H9 (cell line): Measurements from ENCODE around the gene ALPI. TPM values are rescaled to one million over a fixed set of nuclear protein-coding genes. Genes with fewer than 3 reads are reported as not detected.

ENCODE experiments used
- DNase-seq: peaks from one replicate; pipeline ENCODE4 v3.0.0-alpha.2; 2017
- H2AFZ ChIP-seq: one replicate; pipeline ENCODE4 v1.6.1; 2013; ENCODE audit warnings: mild to moderate bottlenecking, low read length, control low read depth, moderate library complexity
- H2AK5ac ChIP-seq: 2 replicates; pipeline ENCODE4 v1.6.1; 2013; ENCODE audit warnings: low read length, control low read depth, mixed read lengths; ENCODE audit not compliant: insufficient read length
- H2BK120ac ChIP-seq: one replicate; pipeline ENCODE4 v1.6.1; 2013; ENCODE audit warnings: low read depth, mild to moderate bottlenecking, low read length, control low read depth, inconsistent platforms; ENCODE audit not compliant: poor library complexity, severe bottlenecking
- H2BK12ac ChIP-seq: 2 replicates; pipeline ENCODE4 v1.6.1; 2013; ENCODE audit warnings: low read length, control low read depth, mixed read lengths, low read depth; ENCODE audit not compliant: insufficient read length
- H2BK15ac ChIP-seq: 2 replicates; pipeline ENCODE4 v1.6.1; 2013; ENCODE audit warnings: low read depth, low read length, control low read depth
- H2BK20ac ChIP-seq: one replicate; pipeline ENCODE4 v1.6.1; 2013; ENCODE audit warnings: low read depth, mild to moderate bottlenecking, low read length, control low read depth, inconsistent platforms; ENCODE audit not compliant: poor library complexity, severe bottlenecking
- H2BK5ac ChIP-seq: 2 replicates; pipeline ENCODE4 v1.6.1; 2013; ENCODE audit warnings: low read length, control low read depth, mixed read lengths; ENCODE audit not compliant: insufficient read length
- H3K14ac ChIP-seq: 2 replicates; pipeline ENCODE4 v1.6.1; 2013; ENCODE audit warnings: low read length, control low read depth; ENCODE audit not compliant: insufficient read depth
- H3K18ac ChIP-seq: 2 replicates; pipeline ENCODE4 v1.6.1; 2013; ENCODE audit warnings: low read depth, mild to moderate bottlenecking, mixed read lengths, low read length, control low read depth; ENCODE audit not compliant: insufficient read length
- H3K23ac ChIP-seq: 2 replicates; pipeline ENCODE4 v1.6.1; 2013; ENCODE audit warnings: low read length, control low read depth, mixed read lengths, low read depth; ENCODE audit not compliant: insufficient read length
- H3K23me2 ChIP-seq: 2 replicates; pipeline ENCODE4 v1.6.1; 2013; ENCODE audit warnings: low read depth, mild to moderate bottlenecking, mixed read lengths, low read length, control low read depth; ENCODE audit not compliant: insufficient read length, poor library complexity, severe bottlenecking
- H3K27ac ChIP-seq: 2 replicates; pipeline ENCODE4 v1.5.1; 2013; ENCODE audit warnings: low read length, control low read depth, mixed read lengths, low read depth; ENCODE audit not compliant: insufficient read length
- H3K27me3 ChIP-seq: 2 replicates; pipeline ENCODE4 v1.6.1; 2013; ENCODE audit warnings: low read length, control low read depth, inconsistent platforms; ENCODE audit not compliant: insufficient read depth
- H3K4ac ChIP-seq: 2 replicates; pipeline ENCODE4 v1.6.1; 2013; ENCODE audit warnings: low read depth, mild to moderate bottlenecking, control low read depth, inconsistent platforms, low read length, moderate library complexity
- H3K4me1 ChIP-seq: 2 replicates; pipeline ENCODE4 v1.6.1; 2013; ENCODE audit warnings: low read length, control low read depth, inconsistent platforms; ENCODE audit not compliant: insufficient read depth
- H3K4me2 ChIP-seq: 2 replicates; pipeline ENCODE4 v1.6.1; 2013; ENCODE audit warnings: low read length, control low read depth, mixed read lengths; ENCODE audit not compliant: insufficient read length, insufficient read depth
- H3K56ac ChIP-seq: 2 replicates; pipeline ENCODE4 v1.6.1; 2013; ENCODE audit warnings: low read depth, mild to moderate bottlenecking, mixed read lengths, low read length, control low read depth; ENCODE audit not compliant: insufficient read length
- H3K79me1 ChIP-seq: 2 replicates; pipeline ENCODE4 v1.6.1; 2013; ENCODE audit warnings: low read depth, mild to moderate bottlenecking, moderate library complexity, low read length, control low read depth, inconsistent platforms; ENCODE audit not compliant: insufficient read depth, poor library complexity, severe bottlenecking
- H3K79me2 ChIP-seq: 2 replicates; pipeline ENCODE4 v1.6.1; 2013; ENCODE audit warnings: low read length, control low read depth, inconsistent platforms; ENCODE audit not compliant: insufficient read depth
- H3K9ac ChIP-seq: 2 replicates; pipeline ENCODE4 v1.6.1; 2013; ENCODE audit warnings: low read length, control low read depth, mixed read lengths; ENCODE audit not compliant: insufficient read length; ENCODE audit errors: extremely low read depth
- H3K9me3 ChIP-seq: one replicate; pipeline ENCODE4 v1.6.1; 2013; ENCODE audit warnings: low read depth, low read length, inconsistent platforms; ENCODE audit not compliant: control insufficient read depth
- H3T11ph ChIP-seq: one replicate; pipeline ENCODE4 v1.6.1; 2013; ENCODE audit warnings: mild to moderate bottlenecking, low read length, control low read depth, inconsistent platforms
- H4K20me1 ChIP-seq: one replicate; pipeline ENCODE4 v1.6.1; 2013; ENCODE audit not compliant: control insufficient read depth, insufficient read length, insufficient read depth
- H4K5ac ChIP-seq: 2 replicates; pipeline ENCODE4 v1.6.1; 2013; ENCODE audit warnings: low read depth, mild to moderate bottlenecking, mixed read lengths, low read length, control low read depth; ENCODE audit not compliant: insufficient read length
- H4K8ac ChIP-seq: replicated peaks from 2 replicates; pipeline ENCODE4 v1.6.1; 2013; ENCODE audit warnings: low read length, control low read depth, mixed read lengths, low read depth; ENCODE audit not compliant: insufficient read length
- H4K91ac ChIP-seq: 2 replicates; pipeline ENCODE4 v1.6.1; 2013; ENCODE audit warnings: low read depth, mild to moderate bottlenecking, moderate library complexity, mixed read lengths, low read length, control low read depth; ENCODE audit not compliant: insufficient read length
- H3K27ac Mint-ChIP-seq, 3 experiments: 2 replicates in 2 of 3; 3 replicates in 1 of 3; pipeline ENCODE4 v1.8.0; 2020 to 2021; ENCODE audit warnings: mixed read lengths in 3 of 3, mild to moderate bottlenecking in 1 of 3, moderate library complexity in 1 of 3
- H3K27me3 Mint-ChIP-seq: 2 replicates; pipeline ENCODE4 v1.8.0; 2021; ENCODE audit warnings: low read depth, mild to moderate bottlenecking, moderate library complexity, mixed read lengths
- H3K36me3 Mint-ChIP-seq, 3 experiments: 2 replicates in 2 of 3; 3 replicates in 1 of 3; pipeline ENCODE4 v1.8.0; 2020 to 2021; ENCODE audit warnings: low read depth in 3 of 3, mixed read lengths in 3 of 3; ENCODE audit not compliant: insufficient read depth in 1 of 3
- H3K4me1 Mint-ChIP-seq, 2 experiments: 2 replicates each; pipeline ENCODE4 v1.8.0; 2020; ENCODE audit warnings: mixed read lengths in 2 of 2
- H3K4me3 Mint-ChIP-seq, 2 experiments: 2 replicates in 1 of 2; 3 replicates in 1 of 2; pipeline ENCODE4 v1.8.0; 2020 to 2021; ENCODE audit warnings: mild to moderate bottlenecking in 2 of 2, mixed read lengths in 2 of 2, moderate library complexity in 1 of 2
- H3K9me3 Mint-ChIP-seq, 2 experiments: 2 replicates in 1 of 2; 3 replicates in 1 of 2; pipeline ENCODE4 v1.8.0; 2020; ENCODE audit warnings: mild to moderate bottlenecking in 2 of 2, mixed read lengths in 2 of 2, moderate library complexity in 1 of 2
- WGBS: extraction: QIAGEN DNeasy Blood & Tissue Kit; methylation state at CpG from one replicate; pipeline ENCODE4 v1.1.7; 2013; ENCODE audit warnings: missing lambda C conversion rate, low lambda C conversion rate, mixed read lengths; ENCODE audit not compliant: insufficient read length; ENCODE audit errors: extremely low coverage; 5-methylcytosine and 5-hydroxymethylcytosine counted together
- total RNA-seq: library from RNA; stranded (reverse); gene quantifications from 2 replicates; pipeline ENCODE4 v1.2.1, GENCODE V29; 2021
- TF ChIP-seq, protein P1 (sequence below): fragments of 200-600 bp; sonication (generic); conservative IDR thresholded peaks from 3 replicates; pipeline ENCODE4 v1.8.0; 2021; ENCODE audit warnings: antibody characterized with exemption, mild to moderate bottlenecking

ALPI gene
- total RNA-seq, 1 experiment from 2014 or later: not detected

DNA sequence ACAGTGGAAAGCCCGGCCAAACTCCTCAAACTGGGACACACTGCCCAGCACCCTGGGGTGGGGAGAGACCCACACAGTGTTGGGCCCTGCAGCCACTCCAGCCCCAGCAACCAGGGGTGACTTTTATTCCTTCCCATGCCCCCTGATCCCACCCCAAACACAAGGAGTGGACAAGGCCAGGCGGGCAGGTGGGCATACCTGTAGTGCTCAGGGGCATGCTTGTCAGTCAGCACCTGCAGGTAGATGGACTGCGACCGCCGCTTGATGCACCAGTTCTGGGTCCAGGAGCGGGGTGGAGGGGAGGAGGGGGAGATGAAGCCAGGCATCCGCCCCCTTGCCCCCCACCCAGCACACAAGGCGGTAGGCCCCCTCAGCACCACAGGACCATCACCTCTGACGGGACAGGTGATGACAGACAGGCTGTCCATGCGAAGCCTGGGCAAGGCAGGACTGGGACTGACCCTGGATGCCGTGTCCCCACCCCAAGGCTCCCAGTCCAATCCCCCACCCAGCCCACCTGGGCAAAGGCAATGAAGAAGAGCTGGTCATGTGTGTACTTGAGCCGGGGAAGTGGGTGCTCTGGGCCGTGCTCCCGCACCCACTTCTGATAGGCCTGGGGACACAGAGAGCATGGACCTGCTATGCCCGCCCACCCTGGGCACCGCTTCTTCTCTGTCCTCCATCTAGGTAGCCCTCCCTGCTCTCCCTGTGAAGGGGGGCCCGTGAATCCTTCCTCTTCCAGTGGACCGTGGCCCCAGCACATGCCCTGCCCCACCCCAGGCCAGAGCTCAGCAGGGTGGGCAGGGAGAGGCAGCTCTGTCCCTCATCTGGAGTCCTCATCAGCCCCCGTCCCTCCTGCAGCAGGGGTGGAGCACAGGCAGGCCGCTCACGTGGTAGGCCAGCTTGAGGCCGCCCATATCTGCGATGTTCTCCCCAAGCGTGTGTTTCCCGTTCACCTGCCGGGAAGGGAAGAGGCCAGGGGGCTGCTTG is 24.5 kb downstream of the ALPI start:
- Mint-ChIP-seq H3K4me3 (no peak overlapping the region), H3K9me3 (no peaks in the 10 kb centered on the region), H3K27me3 (peaks cover 50% of the 10 kb centered on the region), H3K27ac (no peak overlapping the region), H3K4me1 (peaks cover 9 to 10% of the 10 kb centered on the region in 2 experiments), H3K36me3 (peaks cover 0 to 8% (median 0%) of the 10 kb centered on the region in 3 experiments; a peak in 3 of 7 replicates)
- Histone ChIP-seq H3K18ac (no peak overlapping the region), H3K4ac (no peak overlapping the region), H2BK20ac (no peak overlapping the region), H2AFZ (no peak overlapping the region), H2BK120ac (no peak overlapping the region), H3K27me3 (peaks cover 14% of the 10 kb centered on the region), H2BK15ac (no peak overlapping the region), H4K8ac (no peak overlapping the region), H4K5ac (no peak overlapping the region), H3K79me2 (no peaks in the 10 kb centered on the region), H2BK12ac (no peak overlapping the region), H3K14ac (no peak overlapping the region), H3K9me3 (no peaks in the 10 kb centered on the region), H2AK5ac (no peak overlapping the region), H4K20me1 (no peaks in the 10 kb centered on the region), H3K23ac (no peak overlapping the region), H2BK5ac (no peak overlapping the region), H4K91ac (no peak overlapping the region), H3K27ac (no peak overlapping the region), H3T11ph (no peak overlapping the region), H3K4me2 (no peak overlapping the region), H3K9ac (no peak overlapping the region), H3K23me2 (peaks cover 2% of the 10 kb centered on the region), H3K56ac (no peak overlapping the region), H3K4me1 (no peaks in the 10 kb centered on the region), H3K79me1 (no peaks in the 10 kb centered on the region)
- no CpG with 5 or more reads among the region's 26 CpGs for WGBS
- TF ChIP-seq, protein P1, sequence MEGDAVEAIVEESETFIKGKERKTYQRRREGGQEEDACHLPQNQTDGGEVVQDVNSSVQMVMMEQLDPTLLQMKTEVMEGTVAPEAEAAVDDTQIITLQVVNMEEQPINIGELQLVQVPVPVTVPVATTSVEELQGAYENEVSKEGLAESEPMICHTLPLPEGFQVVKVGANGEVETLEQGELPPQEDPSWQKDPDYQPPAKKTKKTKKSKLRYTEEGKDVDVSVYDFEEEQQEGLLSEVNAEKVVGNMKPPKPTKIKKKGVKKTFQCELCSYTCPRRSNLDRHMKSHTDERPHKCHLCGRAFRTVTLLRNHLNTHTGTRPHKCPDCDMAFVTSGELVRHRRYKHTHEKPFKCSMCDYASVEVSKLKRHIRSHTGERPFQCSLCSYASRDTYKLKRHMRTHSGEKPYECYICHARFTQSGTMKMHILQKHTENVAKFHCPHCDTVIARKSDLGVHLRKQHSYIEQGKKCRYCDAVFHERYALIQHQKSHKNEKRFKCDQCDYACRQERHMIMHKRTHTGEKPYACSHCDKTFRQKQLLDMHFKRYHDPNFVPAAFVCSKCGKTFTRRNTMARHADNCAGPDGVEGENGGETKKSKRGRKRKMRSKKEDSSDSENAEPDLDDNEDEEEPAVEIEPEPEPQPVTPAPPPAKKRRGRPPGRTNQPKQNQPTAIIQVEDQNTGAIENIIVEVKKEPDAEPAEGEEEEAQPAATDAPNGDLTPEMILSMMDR: no peak
- DNase-seq: peak; percentile 23
